Stimulated activated naive CD4-positive, alpha-beta T cell (primary cell): ENCODE measurements around the gene NVL.

Experiments
- DNase-seq, 6 experiments: peaks; one replicate each; lab custom pipeline; 2025; lab: John Stamatoyannopoulos, UW

NVL gene

DNA sequence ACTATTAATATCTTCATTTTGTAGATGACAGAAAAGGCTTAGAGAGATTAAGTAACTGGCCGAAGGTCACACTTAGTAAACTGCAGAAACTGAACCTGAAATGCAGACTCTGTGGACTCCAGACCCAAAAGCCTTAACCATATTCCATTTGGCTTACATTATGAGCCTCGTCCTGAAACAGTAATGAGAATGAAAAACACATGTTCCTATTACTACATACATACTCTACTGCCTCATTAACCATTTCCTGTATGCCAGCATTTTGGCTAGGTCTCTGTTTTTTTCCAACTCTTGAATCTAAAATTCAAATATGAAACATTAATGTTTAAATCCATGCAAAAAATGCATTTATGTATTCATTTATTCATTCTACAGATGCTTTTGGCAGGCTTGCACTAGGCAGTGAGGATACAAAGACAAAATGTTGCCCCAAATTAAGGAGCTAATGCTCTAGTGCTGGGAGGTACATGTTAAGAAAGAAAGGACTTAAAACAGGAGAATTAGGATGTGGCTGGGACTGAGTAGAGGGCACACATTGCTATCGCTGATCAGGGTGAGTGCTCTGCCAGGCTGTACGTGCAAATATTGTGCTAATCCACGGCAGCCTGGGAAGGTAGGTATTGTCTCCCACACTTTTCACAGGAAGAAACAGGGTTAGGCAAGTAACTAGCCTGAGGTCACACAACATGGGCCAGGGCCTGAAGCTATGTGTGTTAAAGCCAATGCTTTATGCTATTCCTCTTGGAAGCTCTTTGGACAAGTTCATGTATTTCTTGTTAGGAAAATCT is 133.0 kb downstream of the NVL start:
- DNase-seq: no peak

DNA sequence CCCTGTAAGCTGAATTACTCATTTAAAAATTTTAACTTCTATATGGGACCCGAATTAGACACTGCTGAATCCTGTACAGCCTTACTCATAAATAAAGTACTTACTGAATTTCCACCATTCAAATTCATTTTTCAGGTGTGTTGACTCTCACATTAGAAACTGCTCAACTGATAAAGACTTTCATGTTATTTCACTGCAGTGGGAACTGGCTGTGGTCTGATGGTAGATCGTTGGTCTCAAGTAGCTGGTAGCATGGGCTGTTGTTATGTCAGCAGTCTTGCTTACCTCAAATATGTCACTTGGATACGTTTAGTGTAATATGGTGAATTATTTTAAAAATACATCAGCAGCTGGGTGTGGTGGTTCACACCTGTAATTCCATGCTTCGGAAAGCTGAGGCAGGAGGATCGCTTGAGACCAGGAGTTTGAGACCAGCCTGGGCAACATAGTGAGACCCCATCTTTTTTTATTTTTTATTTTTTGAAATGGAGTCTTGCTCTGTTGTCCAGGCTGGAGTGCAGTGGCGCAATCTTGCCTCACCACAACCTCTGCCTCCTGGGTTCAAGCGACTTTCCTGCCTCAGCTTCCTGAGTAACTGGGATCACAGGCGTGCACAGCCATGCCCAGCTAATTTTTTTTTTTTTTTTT is 136.5 kb downstream of the NVL start:
- DNase-seq: no peak

DNA sequence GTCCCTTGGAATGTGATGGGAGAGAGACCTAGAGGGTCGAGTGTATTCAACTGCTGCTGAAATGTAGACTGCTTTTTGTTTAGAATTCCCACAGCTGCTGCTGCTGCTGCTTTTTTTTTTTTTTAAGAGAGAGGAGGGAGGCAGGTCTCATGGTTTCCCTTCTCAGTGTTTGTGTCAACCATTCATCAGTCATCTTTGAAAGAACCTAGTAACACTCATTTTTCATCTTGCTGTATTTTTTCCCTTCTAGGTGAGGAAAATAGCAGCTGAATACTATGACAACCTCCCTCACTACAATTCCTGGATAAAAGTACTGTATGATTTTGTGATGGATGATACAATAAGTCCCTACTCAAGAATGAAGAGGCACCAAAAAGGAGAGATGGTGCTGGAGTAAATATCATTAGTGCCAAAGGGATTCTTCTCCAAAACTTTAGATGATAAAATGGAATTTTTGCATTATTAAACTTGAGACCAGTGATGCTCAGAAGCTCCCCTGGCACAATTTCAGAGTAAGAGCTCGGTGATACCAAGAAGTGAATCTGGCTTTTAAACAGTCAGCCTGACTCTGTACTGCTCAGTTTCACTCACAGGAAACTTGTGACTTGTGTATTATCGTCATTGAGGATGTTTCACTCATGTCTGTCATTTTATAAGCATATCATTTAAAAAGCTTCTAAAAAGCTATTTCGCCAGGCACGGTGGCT is 137.7 kb downstream of the NVL start:
- no peak for DNase-seq

DNA sequence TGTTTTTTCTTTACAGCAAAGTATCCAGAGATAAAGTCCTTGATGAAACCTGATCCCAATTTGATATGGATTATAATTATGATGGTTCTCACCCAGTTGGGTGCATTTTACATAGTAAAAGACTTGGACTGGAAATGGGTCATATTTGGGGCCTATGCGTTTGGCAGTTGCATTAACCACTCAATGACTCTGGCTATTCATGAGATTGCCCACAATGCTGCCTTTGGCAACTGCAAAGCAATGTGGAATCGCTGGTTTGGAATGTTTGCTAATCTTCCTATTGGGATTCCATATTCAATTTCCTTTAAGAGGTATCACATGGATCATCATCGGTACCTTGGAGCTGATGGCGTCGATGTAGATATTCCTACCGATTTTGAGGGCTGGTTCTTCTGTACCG is 140.4 kb downstream of the NVL start:
- no peak for DNase-seq

DNA sequence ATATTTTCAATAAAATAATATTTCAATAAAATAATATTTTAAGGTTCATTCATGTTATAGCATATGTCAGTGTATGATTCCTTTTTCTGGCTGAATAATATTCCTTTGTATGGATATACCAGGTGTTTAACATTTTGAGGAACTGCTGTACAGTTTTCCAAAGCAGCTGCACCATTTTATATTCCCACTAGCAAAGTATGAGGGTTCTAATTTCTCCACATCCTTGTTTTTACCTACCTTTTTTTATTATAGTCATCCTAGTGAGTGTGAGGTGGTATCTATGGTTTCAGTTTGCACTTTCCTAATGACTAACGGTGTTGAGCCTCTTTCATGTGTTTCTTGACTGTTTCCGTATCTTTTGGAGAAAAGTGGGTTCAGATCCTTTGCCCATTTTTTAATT is 141.7 kb downstream of the NVL start:
- no peak for DNase-seq

DNA sequence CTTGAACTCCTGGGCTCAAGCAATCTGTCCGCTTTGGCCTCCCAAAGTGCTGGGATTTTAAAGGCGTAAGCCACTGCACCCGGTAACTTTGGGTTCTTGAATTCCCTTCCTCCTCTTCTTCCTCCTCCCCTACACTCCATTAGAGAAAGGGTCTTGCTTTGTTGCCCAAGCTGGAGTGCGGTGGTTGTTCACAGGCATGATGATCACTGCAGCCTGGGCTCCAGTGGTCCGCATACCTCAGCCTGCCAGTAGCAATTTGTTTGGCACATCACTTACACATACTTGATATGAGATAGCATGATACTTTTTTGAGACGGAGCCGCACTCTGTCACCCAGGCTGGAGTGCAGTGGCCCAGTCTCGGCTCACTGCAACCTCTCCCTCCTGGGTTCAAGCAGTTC is 144.8 kb downstream of the NVL start:
- DNase-seq: no peak

DNA sequence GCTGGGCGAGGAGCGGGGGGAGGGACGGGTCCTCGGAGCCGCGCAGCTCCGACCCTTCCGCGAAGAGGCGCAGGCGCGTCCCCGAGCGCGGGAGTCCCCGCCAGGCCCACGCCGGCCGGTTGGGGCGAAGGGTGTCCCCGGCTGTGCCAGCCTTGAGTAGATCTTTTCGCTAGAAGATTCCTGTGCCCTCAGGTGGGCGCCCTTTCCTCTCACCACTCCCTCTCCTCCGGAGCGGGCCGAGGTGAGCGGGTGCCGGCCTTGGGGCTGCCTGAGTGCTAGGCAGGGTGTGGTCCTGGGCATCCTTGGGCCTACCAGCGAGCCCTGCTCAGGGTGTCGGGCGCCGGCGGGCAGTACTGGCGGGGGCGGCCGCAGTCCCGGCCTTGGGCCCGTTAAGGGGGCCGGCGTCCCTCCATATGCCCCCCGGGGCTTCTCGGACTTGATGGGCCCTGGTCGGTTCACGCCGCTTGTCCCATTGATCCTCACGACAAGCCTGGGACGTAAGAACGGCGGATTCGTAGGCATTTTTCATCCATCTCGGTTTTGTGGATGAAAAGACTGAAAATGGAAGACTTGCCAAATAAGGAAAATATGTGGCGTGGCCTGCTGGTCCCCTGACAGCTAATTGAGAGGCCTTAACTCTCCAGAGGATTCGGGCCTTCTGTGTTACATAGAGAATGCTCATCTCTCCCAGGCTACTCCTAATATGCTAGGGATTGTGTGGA is 146.2 kb downstream of the NVL start:
- peak; percentile 33 to 74 (median 58) for DNase-seq

DNA sequence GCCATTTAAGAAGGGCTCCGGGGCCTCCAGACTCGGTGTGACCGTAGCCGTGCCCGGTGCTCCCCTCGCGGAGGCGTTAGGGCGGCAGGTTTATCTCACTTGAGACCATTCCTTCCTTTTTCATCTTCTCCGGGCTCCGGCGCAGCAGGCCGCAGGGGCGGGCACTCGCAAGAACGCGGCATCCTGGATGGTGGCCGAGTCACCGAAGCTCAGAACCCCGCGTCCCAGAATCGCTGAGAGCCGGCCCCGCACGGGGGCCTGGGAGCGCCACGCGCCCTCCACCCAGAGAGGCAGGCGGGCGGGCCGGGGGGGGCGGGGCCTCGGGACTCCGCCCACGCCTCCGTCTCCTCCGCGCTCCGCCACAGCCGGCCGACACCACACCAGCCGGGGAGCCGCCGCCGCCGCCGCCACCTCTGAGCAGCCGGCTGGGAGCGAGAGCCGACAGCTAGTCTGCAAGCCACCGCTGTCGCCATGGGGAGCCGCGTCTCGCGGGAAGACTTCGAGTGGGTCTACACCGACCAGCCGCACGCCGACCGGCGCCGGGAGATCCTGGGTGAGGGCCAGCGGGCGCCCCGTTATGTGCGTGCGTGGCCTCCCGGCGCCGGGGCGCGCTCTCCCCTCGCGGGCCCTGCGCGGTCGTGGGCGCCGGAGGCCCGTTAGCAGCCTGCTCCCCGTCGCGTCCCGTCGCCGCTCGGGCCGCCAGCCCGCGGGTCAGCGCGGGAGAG is 146.9 kb downstream of the NVL start, which contains the start of gene DEGS1:
Gene DEGS1 (plus strand): TSS at position 375 of the 725 bp plus-strand sequence. CDS start 97 bp downstream, at position 472.
- DNase-seq: peak; percentile 78 to 90 (median 82)

DNA sequence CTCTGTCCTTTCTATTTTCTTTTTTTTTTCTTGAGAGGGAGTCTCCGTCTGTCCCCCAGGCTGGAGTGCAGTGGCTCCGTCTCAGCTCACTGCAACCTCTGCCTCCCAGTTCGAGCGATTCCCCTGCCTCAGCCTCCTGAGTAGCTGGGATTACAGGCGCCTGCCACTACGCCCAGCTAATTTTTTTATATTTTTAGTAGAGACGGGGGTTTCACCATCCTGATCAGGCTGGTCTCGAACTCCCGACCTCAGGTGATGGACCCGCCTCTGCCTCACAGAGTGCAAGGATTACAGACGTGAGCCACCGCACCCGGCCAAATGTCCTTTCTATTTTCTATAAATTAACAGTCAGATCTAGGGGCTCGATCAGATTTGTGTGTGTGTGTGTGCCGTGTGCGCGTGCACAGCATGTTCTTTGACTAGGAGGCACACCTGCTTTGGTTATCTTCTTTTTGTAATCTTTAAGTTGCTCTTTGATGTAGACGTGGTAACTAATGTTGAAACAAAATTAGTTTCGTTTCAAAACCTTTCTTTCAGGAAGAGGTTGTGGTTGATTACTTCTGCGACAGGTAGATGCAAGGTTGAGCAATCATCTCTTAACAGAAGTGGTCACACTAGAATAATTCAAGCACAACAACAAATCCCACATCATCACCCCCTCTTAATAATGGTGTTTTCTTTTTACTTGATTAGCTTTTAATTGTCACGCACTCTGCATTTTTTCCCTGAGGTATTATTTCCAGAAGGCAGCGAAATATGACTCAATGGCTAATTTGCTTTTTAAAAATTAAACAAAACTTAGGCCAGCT is 147.7 kb downstream of the NVL start:
- peak; percentile 29 to 90 (median 61) for DNase-seq

DNA sequence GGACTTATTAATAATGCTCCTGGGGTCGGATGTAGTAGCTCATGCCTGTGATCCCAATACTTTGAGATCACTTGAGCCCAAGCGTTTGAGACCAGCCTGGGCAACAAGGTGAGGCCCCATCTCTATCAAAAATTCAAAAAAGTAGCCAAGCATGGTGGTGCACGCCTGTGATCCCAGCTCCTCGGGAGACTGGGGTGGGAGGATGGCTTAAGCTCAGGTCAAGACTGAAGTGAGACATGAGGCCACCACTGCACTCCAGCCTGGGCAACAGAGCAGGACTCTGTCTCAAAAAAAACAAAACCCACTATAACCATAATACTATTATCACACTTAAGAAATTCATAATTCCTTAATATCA is 148.5 kb downstream of the NVL start:
- DNase-seq: no peak

DNA sequence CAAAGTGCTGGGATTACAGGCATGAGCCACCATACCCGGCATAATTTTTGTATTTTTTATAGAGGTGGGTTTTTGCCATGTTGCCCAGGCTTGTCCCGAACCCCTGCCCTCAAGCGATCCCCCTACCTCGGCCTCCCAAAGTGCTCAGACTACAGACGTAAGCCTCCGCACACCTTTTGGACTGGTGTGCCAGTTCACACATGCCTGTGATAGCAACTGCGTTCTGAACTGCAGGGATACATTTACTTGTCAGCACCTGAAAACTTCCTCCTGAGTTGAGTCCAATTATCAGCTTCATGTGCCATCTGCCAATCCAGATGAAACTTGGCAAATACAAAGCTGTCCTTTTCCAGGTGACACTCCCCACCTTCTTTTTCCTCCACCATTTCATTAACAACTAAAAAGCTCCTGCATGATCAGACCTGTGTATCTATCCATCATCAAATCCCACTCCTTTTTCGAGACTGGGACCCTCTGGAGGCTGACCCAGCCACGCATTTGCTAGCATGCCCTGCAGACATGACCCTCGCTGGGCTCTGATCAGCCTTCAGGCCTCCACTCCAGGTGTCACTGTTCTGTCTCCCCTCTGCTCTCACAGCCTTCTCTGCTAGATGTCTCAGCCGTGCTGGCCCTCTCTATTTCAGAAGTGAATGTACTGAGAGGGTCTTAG is 149.1 kb downstream of the NVL start:
- no peak for DNase-seq

DNA sequence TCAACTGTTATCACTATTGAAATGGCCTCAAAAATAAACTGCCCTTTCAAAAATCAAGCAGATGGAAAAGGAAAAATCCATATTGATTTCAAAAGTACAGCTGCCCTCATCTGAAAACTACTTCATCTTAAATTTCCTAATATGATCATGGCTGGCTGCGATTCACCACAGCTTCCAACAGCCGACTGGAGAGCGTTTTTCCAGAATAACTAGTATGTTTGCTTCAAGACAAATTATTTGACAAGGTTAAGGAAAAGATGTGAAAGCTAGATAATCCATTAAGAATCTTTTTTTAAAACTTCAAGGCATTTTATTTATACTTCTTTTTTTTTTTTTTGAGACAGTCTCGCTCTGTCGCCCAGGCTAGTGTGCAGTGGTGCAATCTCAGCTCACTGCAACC is 151.1 kb downstream of the NVL start:
- no peak for DNase-seq

DNA sequence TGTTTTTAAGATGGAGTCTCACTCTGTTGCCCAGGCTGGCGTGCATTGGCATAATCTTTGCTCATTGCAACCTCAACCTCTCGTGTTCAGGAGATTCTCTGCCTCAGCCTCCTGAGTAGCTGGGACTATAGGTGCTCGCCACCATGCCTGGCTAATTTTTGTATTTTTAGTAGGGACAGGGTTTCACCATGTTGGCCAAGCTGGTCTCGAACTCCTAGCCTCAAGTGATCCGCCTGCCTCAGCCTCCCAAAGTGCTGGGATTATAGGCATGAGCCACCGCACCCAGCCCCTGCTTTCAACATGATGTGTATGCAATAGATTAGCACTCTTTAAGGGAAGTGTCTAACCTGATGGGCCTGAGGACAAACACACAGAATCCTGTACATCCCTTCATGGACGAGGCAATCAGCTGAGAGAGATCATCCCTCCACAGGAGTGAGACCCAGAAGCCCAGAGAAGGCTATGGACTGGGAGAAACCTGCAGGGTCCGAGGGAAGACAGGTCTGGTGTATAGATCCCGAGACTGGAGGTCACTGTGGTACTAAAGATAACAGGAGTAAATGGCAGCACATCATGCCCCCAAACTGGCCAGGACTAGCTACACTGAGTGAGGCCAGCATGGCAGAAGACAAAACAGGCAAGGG is 152.5 kb downstream of the NVL start:
- DNase-seq: no peak
